B cell (primary cell): Measurements from ENCODE around the gene INSRR.

Experiments
- EZH2 ChIP-seq: IDR thresholded peaks from 2 replicates; pipeline ENCODE4 v1.6.1; 2012; ENCODE audit warnings: borderline replicate concordance, low read depth, mild to moderate bottlenecking, moderate library complexity, low read length; ENCODE audit not compliant: insufficient read depth, poor library complexity, severe bottlenecking
- TF ChIP-seq, protein P1 (sequence below): fragments of 200-600 bp; IDR thresholded peaks from one replicate; pipeline ENCODE4 v1.8.0; 2022; ENCODE audit warnings: antibody characterized with exemption, mild to moderate bottlenecking

DNA sequence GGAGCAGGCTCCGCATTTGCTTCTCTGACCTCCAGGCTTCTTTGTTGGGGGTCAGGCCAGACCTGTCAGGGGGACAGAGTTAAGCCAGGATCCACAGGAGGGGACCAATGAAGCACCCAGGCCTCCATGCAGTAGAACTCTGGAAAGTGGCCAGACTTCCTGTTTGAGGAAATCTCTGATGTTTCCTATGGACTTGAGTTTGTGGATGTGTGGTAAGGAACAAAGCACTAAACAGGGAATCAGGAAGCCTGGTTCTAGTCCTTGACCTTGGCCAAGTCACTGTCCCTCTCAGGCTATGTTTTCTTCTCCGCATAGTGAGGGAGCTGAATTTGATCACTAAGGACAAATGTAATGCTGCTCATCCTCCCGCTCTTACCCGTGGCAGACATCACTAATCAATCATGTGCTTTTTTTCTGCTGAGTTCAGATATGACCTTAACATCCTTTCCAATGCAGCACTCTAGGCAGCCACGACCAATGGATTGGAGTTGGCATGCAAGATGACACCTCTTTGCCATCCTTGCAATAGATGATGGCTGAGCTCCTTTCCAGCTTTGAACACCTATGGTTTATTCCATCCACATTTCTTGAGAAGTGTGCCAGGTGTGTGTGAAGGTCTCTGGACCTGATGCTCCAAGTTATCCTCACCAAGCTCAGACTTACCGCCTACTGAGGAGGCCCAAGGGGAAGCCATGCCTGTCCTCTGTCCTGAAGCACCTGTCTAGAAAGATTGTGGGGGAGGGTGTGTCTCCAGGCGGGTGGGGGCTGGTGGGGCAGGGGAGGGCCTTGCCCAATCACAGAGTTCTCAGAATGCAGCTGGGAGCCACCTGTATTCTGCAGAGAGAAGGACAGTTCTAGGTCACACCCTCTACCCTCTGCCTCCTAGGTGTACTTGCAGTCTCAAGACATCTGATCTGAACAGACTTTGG is 52.1 kb downstream of the INSRR start:
- TF ChIP-seq, protein P1, sequence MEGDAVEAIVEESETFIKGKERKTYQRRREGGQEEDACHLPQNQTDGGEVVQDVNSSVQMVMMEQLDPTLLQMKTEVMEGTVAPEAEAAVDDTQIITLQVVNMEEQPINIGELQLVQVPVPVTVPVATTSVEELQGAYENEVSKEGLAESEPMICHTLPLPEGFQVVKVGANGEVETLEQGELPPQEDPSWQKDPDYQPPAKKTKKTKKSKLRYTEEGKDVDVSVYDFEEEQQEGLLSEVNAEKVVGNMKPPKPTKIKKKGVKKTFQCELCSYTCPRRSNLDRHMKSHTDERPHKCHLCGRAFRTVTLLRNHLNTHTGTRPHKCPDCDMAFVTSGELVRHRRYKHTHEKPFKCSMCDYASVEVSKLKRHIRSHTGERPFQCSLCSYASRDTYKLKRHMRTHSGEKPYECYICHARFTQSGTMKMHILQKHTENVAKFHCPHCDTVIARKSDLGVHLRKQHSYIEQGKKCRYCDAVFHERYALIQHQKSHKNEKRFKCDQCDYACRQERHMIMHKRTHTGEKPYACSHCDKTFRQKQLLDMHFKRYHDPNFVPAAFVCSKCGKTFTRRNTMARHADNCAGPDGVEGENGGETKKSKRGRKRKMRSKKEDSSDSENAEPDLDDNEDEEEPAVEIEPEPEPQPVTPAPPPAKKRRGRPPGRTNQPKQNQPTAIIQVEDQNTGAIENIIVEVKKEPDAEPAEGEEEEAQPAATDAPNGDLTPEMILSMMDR = no peak
- TF ChIP-seq EZH2 = no peak
